Measurements from ENCODE around the gene KDM6B. TPM values are rescaled to one million over a fixed set of nuclear protein-coding genes. Genes with fewer than 3 reads are reported as not detected.

KDM6B gene
- total RNA-seq, 1 experiment from 2014 or later: 29.0 TPM

DNA sequence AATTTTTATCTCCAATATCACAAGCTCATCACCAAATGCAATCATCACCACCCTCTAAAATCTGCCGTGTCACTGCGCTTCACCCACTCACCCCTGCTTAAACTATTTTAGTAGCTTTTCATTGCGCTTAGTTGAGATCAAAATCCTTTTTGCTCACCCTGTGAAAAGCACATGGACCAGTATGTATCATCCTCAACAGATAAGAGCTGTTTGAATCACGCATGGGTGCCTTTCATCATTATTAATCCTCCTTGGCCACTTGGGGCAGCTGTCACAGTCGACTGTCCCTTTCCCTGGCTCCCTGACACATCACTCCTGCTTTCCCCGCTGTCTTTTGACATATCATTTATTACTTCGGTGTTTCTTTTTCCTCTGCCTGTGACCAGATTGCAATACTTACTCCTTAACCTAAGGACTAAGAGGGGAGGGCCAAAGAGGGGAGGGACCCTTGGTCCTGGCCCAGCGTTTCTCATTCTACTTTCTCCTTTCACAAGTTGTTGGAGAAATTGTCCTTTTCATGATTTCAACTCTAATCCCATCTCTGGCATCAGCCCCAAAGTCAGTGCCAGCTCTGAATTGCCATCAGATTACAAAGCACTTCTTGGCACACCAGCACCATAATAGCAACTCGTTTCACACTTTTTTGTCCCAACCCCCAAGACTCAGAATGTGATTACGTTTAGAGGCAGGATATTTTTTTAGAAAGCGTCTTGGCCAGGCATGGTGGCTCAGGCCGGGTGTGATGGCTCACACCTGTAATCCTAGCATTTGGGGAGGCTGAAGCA lies 8.6 kb upstream of the KDM6B start:
- CTCF ChIA-PET: interaction anchor here (0.9 to 1.2 kb wide), 2 partner anchors 20 to 31 kb away, joined by 3 read pairs; no protein-coding TSS in a partner anchor
- no peaks in the 10 kb centered on the region for H3K36me3 Mint-ChIP-seq (ENCODE audit: insufficient read depth, unreplicated experiment)

DNA sequence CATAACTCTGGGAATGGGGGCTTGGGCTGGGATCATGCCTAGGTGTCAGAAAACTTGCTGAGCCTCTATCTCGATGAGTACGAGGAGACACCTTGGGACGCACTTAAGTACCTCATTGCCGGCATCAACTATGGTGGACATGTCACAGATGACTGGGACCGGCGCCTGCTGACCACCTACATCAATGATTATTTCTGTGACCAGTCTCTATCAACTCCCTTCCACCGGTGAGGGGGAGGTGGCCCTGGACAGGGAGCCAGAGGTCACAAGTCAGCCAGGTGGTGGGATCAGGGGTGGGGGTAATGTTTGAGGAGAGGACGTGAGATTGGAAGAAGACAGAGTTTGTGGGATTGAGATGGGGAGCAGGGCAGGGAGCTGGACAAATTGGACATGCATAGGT lies 3.4 kb upstream of the KDM6B start:
- H3K27ac Mint-ChIP-seq (ENCODE audit: unreplicated experiment): no peak overlapping the region
- no peak for DNase-seq
- peaks cover 65% of the 10 kb centered on the region for H3K27me3 Mint-ChIP-seq (ENCODE audit: unreplicated experiment)
- TF ChIP-seq, protein P1, sequence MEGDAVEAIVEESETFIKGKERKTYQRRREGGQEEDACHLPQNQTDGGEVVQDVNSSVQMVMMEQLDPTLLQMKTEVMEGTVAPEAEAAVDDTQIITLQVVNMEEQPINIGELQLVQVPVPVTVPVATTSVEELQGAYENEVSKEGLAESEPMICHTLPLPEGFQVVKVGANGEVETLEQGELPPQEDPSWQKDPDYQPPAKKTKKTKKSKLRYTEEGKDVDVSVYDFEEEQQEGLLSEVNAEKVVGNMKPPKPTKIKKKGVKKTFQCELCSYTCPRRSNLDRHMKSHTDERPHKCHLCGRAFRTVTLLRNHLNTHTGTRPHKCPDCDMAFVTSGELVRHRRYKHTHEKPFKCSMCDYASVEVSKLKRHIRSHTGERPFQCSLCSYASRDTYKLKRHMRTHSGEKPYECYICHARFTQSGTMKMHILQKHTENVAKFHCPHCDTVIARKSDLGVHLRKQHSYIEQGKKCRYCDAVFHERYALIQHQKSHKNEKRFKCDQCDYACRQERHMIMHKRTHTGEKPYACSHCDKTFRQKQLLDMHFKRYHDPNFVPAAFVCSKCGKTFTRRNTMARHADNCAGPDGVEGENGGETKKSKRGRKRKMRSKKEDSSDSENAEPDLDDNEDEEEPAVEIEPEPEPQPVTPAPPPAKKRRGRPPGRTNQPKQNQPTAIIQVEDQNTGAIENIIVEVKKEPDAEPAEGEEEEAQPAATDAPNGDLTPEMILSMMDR (IDR thresholded peaks at IDR 0.05; ENCODE audit: unreplicated experiment): no peak
- H3K9me3 Mint-ChIP-seq (ENCODE audit: low read depth, unreplicated experiment): no peaks in the 10 kb centered on the region
- no peak overlapping the region for H3K4me3 Mint-ChIP-seq (ENCODE audit: low read depth, unreplicated experiment)
- peaks cover 24% of the 10 kb centered on the region for H3K36me3 Mint-ChIP-seq (ENCODE audit: insufficient read depth, unreplicated experiment)
- CTCF ChIA-PET: no interaction called here
- no TSS peak for BruUV-seq (replicated peaks)
- H3K4me1 Mint-ChIP-seq (ENCODE audit: low read depth, unreplicated experiment): peaks cover 7% of the 10 kb centered on the region
- intact Hi-C loops (cut with micrococcal nuclease; ENCODE audit: unreplicated experiment): no loop called here

More for the DNA sequence above, 8.6 kb upstream of the KDM6B start:
- no peak for DNase-seq
- no TSS peak for BruUV-seq (replicated peaks)
- intact Hi-C loops (cut with micrococcal nuclease; ENCODE audit: unreplicated experiment): no loop called here
- TF ChIP-seq, protein P1 (IDR thresholded peaks at IDR 0.05; ENCODE audit: unreplicated experiment): no peak
- H3K27me3 Mint-ChIP-seq (ENCODE audit: unreplicated experiment): peaks cover 77% of the 10 kb centered on the region
- no peaks in the 10 kb centered on the region for H3K9me3 Mint-ChIP-seq (ENCODE audit: low read depth, unreplicated experiment)
- H3K4me3 Mint-ChIP-seq (ENCODE audit: low read depth, unreplicated experiment): no peak overlapping the region
- no peak overlapping the region for H3K27ac Mint-ChIP-seq (ENCODE audit: unreplicated experiment)
- peaks cover 8% of the 10 kb centered on the region for H3K4me1 Mint-ChIP-seq (ENCODE audit: low read depth, unreplicated experiment)

DNA sequence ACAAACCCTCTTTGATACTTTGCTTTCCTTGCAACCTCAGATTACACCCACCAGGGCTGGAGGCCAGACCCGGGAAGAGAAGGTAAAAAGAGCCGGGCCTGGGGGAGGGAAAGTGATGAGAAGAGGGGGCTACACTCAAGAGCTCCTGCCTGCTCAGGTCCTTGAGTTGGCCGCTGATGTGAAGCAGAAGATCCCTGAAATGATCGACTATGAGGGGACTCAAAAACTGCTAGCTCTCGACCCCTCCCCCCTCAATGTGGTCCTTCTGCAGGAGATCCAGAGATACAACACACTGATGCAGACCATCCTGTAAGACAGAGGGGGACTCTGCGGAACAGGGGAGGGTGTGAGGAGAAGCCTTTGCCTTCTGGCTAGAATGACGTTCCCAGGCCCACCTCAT lies 2.8 kb upstream of the KDM6B start:
- peaks cover 62% of the 10 kb centered on the region for H3K27me3 Mint-ChIP-seq (ENCODE audit: unreplicated experiment)
- TF ChIP-seq, protein P1 (IDR thresholded peaks at IDR 0.05; ENCODE audit: unreplicated experiment): no peak
- H3K36me3 Mint-ChIP-seq (ENCODE audit: insufficient read depth, unreplicated experiment): peaks cover 31% of the 10 kb centered on the region
- peaks cover 9% of the 10 kb centered on the region for H3K4me1 Mint-ChIP-seq (ENCODE audit: low read depth, unreplicated experiment)
- no peak overlapping the region for H3K4me3 Mint-ChIP-seq (ENCODE audit: low read depth, unreplicated experiment)
- BruUV-seq (replicated peaks): no TSS peak
- intact Hi-C loops (cut with micrococcal nuclease; ENCODE audit: unreplicated experiment): no loop called here
- H3K27ac Mint-ChIP-seq (ENCODE audit: unreplicated experiment): no peak overlapping the region
- H3K9me3 Mint-ChIP-seq (ENCODE audit: low read depth, unreplicated experiment): no peaks in the 10 kb centered on the region
- no peak for DNase-seq
- CTCF ChIA-PET: no interaction called here

DNA sequence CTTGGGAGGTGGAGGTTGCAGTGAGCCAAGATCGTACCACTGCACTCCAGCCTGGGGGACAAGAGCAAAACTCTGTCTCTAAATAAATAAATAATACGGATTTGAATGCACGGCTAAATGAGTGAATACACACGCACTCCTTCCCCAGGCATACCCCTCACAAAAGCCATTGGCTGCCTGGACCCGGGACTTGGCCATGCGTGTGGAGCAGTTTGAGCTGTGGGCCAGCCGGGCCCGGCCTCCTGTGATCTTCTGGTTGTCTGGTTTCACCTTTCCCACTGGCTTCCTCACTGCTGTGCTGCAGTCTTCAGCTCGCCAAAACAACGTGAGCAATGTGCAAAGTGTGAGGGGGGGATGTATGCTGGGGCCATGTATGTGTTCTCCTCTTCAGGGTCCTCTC lies 1.6 kb upstream of the KDM6B start:
- DNase-seq: no peak
- H3K9me3 Mint-ChIP-seq (ENCODE audit: low read depth, unreplicated experiment): no peaks in the 10 kb centered on the region
- TF ChIP-seq, protein P1 (IDR thresholded peaks at IDR 0.05; ENCODE audit: unreplicated experiment): no peak
- H3K36me3 Mint-ChIP-seq (ENCODE audit: insufficient read depth, unreplicated experiment): peaks cover 43% of the 10 kb centered on the region
- CTCF ChIA-PET: interaction anchor here (1.0 kb wide), 1 partner anchor 57 kb away, joined by 3 read pairs; no protein-coding TSS in a partner anchor
- H3K27ac Mint-ChIP-seq (ENCODE audit: unreplicated experiment): no peak overlapping the region
- H3K4me3 Mint-ChIP-seq (ENCODE audit: low read depth, unreplicated experiment): no peak overlapping the region
- BruUV-seq (replicated peaks): no TSS peak
- H3K27me3 Mint-ChIP-seq (ENCODE audit: unreplicated experiment): peaks cover 53% of the 10 kb centered on the region
- intact Hi-C loops (cut with micrococcal nuclease; ENCODE audit: unreplicated experiment): no loop called here
- peaks cover 21% of the 10 kb centered on the region for H3K4me1 Mint-ChIP-seq (ENCODE audit: low read depth, unreplicated experiment)

Data from Calu3 (cell line).